SK-N-SH (cell line): ENCODE measurements around the gene HLA-DQB1. TPM values are rescaled to one million over a fixed set of nuclear protein-coding genes. Genes with fewer than 3 reads are reported as not detected.

ENCODE experiments used
- CTCF ChIA-PET: fragments of 300-600, 350-600 bp; formaldehyde crosslinking; extraction: SDS; loops from one replicate; lab custom pipeline; 2021; lab: Yijun Ruan, JAX
- POLR2A ChIA-PET: fragments of 350-600 bp; sonication (Branson Sonifier 250); formaldehyde crosslinking; extraction: SDS; loops from one replicate; lab custom pipeline; 2020; ENCODE audit warnings: antibody characterized with exemption, inconsistent platforms; lab: Yijun Ruan, JAX
- DNase-seq: peaks from one replicate; pipeline ENCODE4 v3.0.0; 2012
- H2AFZ ChIP-seq: fragments of 200-600 bp; sonication (generic); 2 replicates; pipeline ENCODE4 v1.8.1; 2016; ENCODE audit warnings: antibody characterized with exemption, mild to moderate bottlenecking, low read depth
- H3F3A ChIP-seq: fragments of 200-600 bp; sonication (generic); replicated peaks from 2 replicates; pipeline ENCODE3; 2016; ENCODE audit warnings: antibody characterized with exemption, mild to moderate bottlenecking; ENCODE audit not compliant: insufficient read depth
- H3K27ac ChIP-seq, 2 experiments: fragments of 200-500 bp in 1 of 2; fragments of 200-600 bp in 1 of 2; sonication (Bioruptor generic) in 1 of 2; sonication (generic), shearing (Covaris generic) in 1 of 2; 2 replicates each; pipeline versions ENCODE4 v1.5.1 to v1.6.1; 2014 to 2016; ENCODE audit warnings: low read depth in 2 of 2, inconsistent platforms in 1 of 2, low read length in 1 of 2, mild to moderate bottlenecking in 1 of 2, mixed read lengths in 1 of 2
- H3K27me3 ChIP-seq: fragments of 200-600 bp; sonication (generic), shearing (Covaris generic); 2 replicates; pipeline ENCODE4 v1.6.1; 2016; ENCODE audit warnings: mixed run types; ENCODE audit not compliant: insufficient read depth
- H3K36me3 ChIP-seq, 2 experiments: fragments of 200-500 bp in 1 of 2; fragments of 200-600 bp in 1 of 2; sonication (Bioruptor generic) in 1 of 2; sonication (generic) in 1 of 2; replicated peaks in 1 of 2; 2 replicates each; pipeline versions ENCODE3 to v1.5.1; 2014 to 2016; ENCODE audit warnings: low read length in 1 of 2, mild to moderate bottlenecking in 1 of 2; ENCODE audit not compliant: insufficient read depth in 2 of 2, control insufficient read depth in 1 of 2
- H3K4me1 ChIP-seq, 2 experiments: fragments of 200-500 bp in 1 of 2; fragments of 200-600 bp in 1 of 2; sonication (Bioruptor generic) in 1 of 2; sonication (generic), shearing (Covaris generic) in 1 of 2; 2 replicates each; pipeline versions ENCODE4 v1.5.1 to v1.6.1; 2014 to 2016; ENCODE audit warnings: low read depth in 1 of 2, low read length in 1 of 2, mixed run types in 1 of 2; ENCODE audit not compliant: insufficient read depth in 2 of 2, control insufficient read depth in 1 of 2
- H3K4me2 ChIP-seq: fragments of 200-600 bp; sonication (generic), shearing (Covaris generic); 2 replicates; pipeline ENCODE4 v1.6.1; 2017; ENCODE audit warnings: mixed run types
- H3K4me3 ChIP-seq, 2 experiments: fragments of 200-500 bp in 1 of 2; fragments of 200-600 bp in 1 of 2; sonication (Bioruptor generic) in 1 of 2; sonication (generic), shearing (Covaris generic) in 1 of 2; 2 replicates each; pipeline versions ENCODE4 v1.5.1 to v1.8.1; 2014 to 2016; ENCODE audit warnings: low read depth in 2 of 2, inconsistent platforms in 1 of 2, low read length in 1 of 2, mild to moderate bottlenecking in 1 of 2, mixed read lengths in 1 of 2, moderate library complexity in 1 of 2
- H3K79me2 ChIP-seq: fragments of 200-600 bp; sonication (generic); 2 replicates; pipeline ENCODE4 v1.8.1; 2017; ENCODE audit warnings: mild to moderate bottlenecking; ENCODE audit not compliant: insufficient read depth
- H3K9ac ChIP-seq: fragments of 200-600 bp; sonication (generic); 2 replicates; pipeline ENCODE4 v1.6.1; 2017; ENCODE audit warnings: mixed run types
- H3K9me2 ChIP-seq: fragments of 200-600 bp; sonication (generic); 2 replicates; pipeline ENCODE4 v1.6.1; 2017; ENCODE audit warnings: mixed run types
- H3K9me3 ChIP-seq: fragments of 200-600 bp; sonication (generic); 2 replicates; pipeline ENCODE4 v1.6.1; 2017; ENCODE audit warnings: mixed run types, mild to moderate bottlenecking, moderate library complexity
- H4K20me1 ChIP-seq: fragments of 200-600 bp; sonication (generic); 2 replicates; pipeline ENCODE4 v1.6.1; 2017; ENCODE audit warnings: mild to moderate bottlenecking, mixed run types; ENCODE audit not compliant: insufficient read depth
- CHD2 ChIP-seq: fragments of 150-350 bp; IDR thresholded peaks from 2 replicates; pipeline ENCODE4 v1.6.1; 2018; ENCODE audit warnings: low read length; ENCODE audit not compliant: partially characterized antibody
- CTCF ChIP-seq: fragments of 200-600 bp; sonication (generic); IDR thresholded peaks from 2 replicates; pipeline ENCODE4 v1.6.1; 2017; ENCODE audit warnings: antibody characterized with exemption, mild to moderate bottlenecking, moderate library complexity
- ELF1 ChIP-seq: IDR thresholded peaks from 2 replicates; pipeline ENCODE4 v1.4.0; 2012
- EP300 ChIP-seq, 2 experiments: IDR thresholded peaks; 2 replicates each; pipeline versions ENCODE4 v1.4.0 to v1.6.1; 2012; ENCODE audit warnings: borderline replicate concordance in 1 of 2, low read depth in 1 of 2, low read length in 1 of 2
- GABPA ChIP-seq: IDR thresholded peaks from 2 replicates; pipeline ENCODE4 v1.4.0; 2012; ENCODE audit warnings: low read depth, mild to moderate bottlenecking
- GATA2 ChIP-seq: sonication (generic); formaldehyde crosslinking; IDR thresholded peaks from 2 replicates; pipeline ENCODE4 v1.5.0; 2020; ENCODE audit warnings: mild to moderate bottlenecking, missing genetic modification reagents
- IRF3 ChIP-seq: fragments of 150-350 bp; IDR thresholded peaks from 2 replicates; pipeline ENCODE4 v1.6.1; 2016; ENCODE audit warnings: mild to moderate bottlenecking, low read depth, low read length
- JUND ChIP-seq: IDR thresholded peaks from 2 replicates; pipeline ENCODE4 v1.4.0; 2012
- MAX ChIP-seq: IDR thresholded peaks from 2 replicates; pipeline ENCODE4 v1.4.0; 2012; ENCODE audit warnings: low read depth
- NFIC ChIP-seq: IDR thresholded peaks from 2 replicates; pipeline ENCODE4 v1.4.0; 2012; ENCODE audit warnings: borderline replicate concordance
- NRF1 ChIP-seq: IDR thresholded peaks from 2 replicates; pipeline ENCODE4 v1.6.1; 2012; ENCODE audit warnings: low read depth, mild to moderate bottlenecking, low read length
- POLR2AphosphoS5 ChIP-seq: IDR thresholded peaks from 2 replicates; pipeline ENCODE4 v1.6.1; 2012; ENCODE audit warnings: low read depth, low read length
- RAD21 ChIP-seq: IDR thresholded peaks from 2 replicates; pipeline ENCODE4 v1.6.1; 2012; ENCODE audit warnings: mild to moderate bottlenecking, low read length
- RCOR1 ChIP-seq: fragments of 150-350 bp; IDR thresholded peaks from 2 replicates; pipeline ENCODE4 v1.6.1; 2017; ENCODE audit warnings: antibody characterized with exemption, low read length
- REST ChIP-seq: IDR thresholded peaks from 2 replicates; pipeline ENCODE4 v1.6.1; 2012; ENCODE audit warnings: mild to moderate bottlenecking, low read depth, low read length, moderate library complexity
- SIN3A ChIP-seq: IDR thresholded peaks from 2 replicates; pipeline ENCODE4 v1.6.1; 2012; ENCODE audit warnings: low read depth, mild to moderate bottlenecking, low read length, moderate library complexity, borderline replicate concordance
- SMC3 ChIP-seq: IDR thresholded peaks from 2 replicates; pipeline ENCODE4 v1.6.1; 2012; ENCODE audit warnings: low read depth, low read length, improper control_type of control experiment
- USF1 ChIP-seq: IDR thresholded peaks from 2 replicates; pipeline ENCODE4 v1.4.0; 2012; ENCODE audit warnings: low read depth, borderline replicate concordance
- USF2 ChIP-seq: fragments of 150-350 bp; IDR thresholded peaks from 2 replicates; pipeline ENCODE4 v1.6.1; 2017; ENCODE audit warnings: antibody characterized with exemption, low read length, low read depth, borderline replicate concordance
- WGBS: methylation state at CpG from one replicate; pipeline ENCODE4 v1.1.6; 2017; ENCODE audit warnings: low lambda C conversion rate; 5-methylcytosine and 5-hydroxymethylcytosine counted together
- polyA plus RNA-seq, 3 experiments: library from polyadenylated mRNA; depleted of rRNA; stranded (reverse); fragments of >200 nt; gene quantifications; 2 replicates each; pipeline ENCODE4 v1.2.3, GENCODE V29; 2012

The HLA-DQB1 gene
- polyA plus RNA-seq, 1 of the 3 experiments (the other 2 are of a cell fraction): not detected

GRCh38 chr6:32637883-32638282, 28.6 kb downstream of the HLA-DQB1 start:
- Histone ChIP-seq H3K36me3 (no peaks in the 10 kb centered on the region), H3K27me3 (no peaks in the 10 kb centered on the region), H3K4me3 (no peak overlapping the region), H4K20me1 (no peaks in the 10 kb centered on the region), H3K79me2 (no peaks in the 10 kb centered on the region), H3K9me3 (no peaks in the 10 kb centered on the region), H3K4me1 (no peaks in the 10 kb centered on the region), H3K4me2 (no peak overlapping the region), H3F3A (no peaks in the 10 kb centered on the region), H3K9me2 (no peaks in the 10 kb centered on the region), H3K9ac (no peak overlapping the region), H2AFZ (no peak overlapping the region), H3K27ac (no peak overlapping the region)
- TF ChIP-seq USF1 (no peak), EP300 (IDR thresholded peaks at IDR 0.05; ENCODE audit: borderline replicate concordance in 1 of 2, low read depth in 1 of 2, low read length in 1 of 2) (no peak), REST (no peak), NFIC (no peak), NRF1 (no peak), GATA2 (CRISPR knock-in tag) (no peak), IRF3 (no peak), CTCF (no peak), MAX (no peak), ELF1 (no peak), USF2 (no peak), JUND (no peak), GABPA (no peak), RCOR1 (no peak), SIN3A (no peak), SMC3 (no peak), CHD2 (no peak), RAD21 (no peak), POLR2AphosphoS5 (no peak)
- no peak for DNase-seq
- ChIA-PET CTCF (no interaction called here), POLR2A (no interaction called here)
- 8% methylated on average over 3 of the region's 3 CpGs for whole genome bisulfite sequencing
